HG03439 (cell line): ENCODE results near the gene AQP1.
A peak's percentile ranks its signal among the peaks of the same experiment; 100 is the strongest.

Experiments
- ATAC-seq: cut with Tn5 transposase; IDR thresholded peaks from one replicate; pipeline ENCODE4 v1.9.1; 2021; ENCODE audit warnings: mild to moderate bottlenecking, moderate library complexity; ENCODE audit not compliant: unreplicated experiment

Gene AQP1

DNA sequence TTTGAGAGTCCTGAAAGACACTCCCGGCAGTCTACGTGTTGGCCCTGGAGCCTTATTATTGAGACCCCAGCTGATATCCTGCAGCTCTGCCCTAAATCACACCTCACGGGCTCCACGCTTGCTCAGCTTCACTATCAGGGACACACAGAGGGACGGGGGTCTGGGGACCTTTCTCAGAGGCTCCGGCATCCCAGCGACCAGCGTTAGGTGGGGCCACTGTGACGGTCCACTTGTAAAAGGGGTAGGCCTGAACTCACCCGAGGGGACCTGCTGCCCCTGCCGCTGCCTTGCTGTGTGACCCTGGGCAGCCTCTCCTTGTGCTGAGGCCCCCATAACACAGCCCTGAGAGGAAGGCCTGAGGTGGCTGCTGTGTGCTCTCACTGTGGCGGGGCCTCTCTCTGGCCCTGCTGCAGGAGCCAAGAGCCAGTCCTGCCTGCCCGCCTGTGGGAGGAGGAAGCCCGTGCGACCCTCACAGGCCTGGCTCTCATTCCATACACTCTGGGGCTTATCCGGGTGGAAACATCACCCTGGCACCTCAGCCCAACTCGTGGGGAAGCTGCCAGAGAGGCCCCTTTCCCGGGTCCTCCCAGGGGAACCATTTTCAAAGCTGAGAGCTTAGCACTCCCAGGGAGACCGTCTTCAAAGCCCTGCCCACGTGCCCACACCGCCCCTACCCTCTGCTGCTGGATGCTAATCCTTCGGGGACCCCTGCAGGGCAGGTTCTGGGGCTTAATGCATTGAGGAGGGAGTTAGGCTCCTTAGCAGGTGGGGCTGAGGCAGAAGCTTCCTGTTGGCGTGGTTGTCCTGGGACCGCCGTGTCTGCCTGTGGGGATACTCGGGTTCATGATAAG lies 21.7 kb downstream of the AQP1 start:
- no peak for ATAC-seq

DNA sequence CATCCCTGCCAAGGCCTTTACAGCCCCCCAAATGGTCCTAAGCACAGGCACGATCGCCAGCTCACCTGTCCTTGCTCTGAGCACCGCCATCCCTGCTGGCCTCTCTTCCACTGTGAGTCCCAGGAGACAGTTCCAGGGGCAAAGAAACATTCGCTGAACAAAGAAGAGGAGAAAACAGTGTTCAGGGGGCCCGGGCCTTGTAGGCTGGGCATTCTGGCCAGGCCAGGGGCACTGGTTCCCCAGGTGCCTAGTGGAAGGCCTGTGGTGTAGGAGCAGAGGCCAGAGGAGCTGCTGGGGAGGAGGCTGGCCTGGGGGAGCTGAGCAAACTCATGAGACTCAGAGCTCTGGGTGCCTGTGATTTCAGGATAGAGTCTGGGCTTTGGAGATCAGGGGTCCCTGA lies 22.6 kb downstream of the AQP1 start:
- no peak for ATAC-seq

DNA sequence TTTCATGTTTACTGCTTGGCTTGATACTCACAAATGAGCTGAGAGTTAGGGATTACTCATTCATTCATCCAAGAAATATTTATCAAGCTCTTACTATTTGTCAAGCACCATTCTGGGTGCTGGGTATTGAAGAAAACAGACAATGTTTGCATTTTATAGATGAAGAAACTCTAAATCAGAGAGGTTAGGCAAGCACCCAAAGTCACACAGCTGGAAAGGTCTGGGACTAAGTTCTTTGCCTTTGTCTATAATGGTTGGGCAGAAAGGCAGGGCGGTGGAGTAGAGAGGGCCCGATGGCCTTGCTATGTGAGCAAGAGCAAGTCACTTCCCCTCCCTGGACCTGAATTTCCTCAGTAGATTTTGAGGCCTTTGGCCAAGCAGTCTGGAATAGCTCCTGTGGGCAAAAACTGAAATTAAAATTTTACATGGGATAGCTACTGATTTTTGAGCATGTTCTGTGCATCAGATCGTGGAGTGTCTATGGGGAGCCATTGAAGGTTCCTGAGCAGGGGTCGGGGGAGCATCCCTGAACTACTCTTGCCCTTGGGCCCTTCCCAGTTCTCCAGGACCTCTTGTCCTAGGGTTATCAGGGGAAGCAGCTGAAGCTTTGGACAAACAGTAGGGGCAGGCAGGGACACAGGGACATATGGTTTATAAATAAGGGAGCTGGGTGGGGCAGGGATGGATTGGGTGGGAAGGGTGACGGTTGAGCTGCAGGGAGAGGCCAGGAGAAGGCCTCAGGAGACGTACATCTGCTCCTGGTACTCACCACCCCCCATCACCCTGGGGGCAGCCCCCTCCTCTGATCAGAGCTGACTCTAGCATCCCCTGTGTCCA lies 23.3 kb downstream of the AQP1 start:
- ATAC-seq, result no peak

DNA sequence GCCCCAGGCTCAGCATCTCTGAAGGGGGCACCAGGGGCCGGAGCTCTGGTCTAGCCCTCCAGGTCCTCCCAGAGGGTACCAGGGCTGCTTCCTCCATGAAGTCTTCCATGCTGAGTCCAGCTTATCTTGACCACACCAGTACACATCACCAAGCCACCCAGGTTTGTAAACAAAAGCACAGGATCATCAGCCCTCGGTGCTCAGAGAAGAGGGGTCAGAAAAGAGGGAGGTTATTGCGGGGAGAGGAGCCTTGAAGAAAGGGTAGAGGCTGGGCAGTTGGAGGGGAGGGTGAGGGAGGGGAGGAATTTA lies 23.9 kb downstream of the AQP1 start:
- ATAC-seq, result no peak

DNA sequence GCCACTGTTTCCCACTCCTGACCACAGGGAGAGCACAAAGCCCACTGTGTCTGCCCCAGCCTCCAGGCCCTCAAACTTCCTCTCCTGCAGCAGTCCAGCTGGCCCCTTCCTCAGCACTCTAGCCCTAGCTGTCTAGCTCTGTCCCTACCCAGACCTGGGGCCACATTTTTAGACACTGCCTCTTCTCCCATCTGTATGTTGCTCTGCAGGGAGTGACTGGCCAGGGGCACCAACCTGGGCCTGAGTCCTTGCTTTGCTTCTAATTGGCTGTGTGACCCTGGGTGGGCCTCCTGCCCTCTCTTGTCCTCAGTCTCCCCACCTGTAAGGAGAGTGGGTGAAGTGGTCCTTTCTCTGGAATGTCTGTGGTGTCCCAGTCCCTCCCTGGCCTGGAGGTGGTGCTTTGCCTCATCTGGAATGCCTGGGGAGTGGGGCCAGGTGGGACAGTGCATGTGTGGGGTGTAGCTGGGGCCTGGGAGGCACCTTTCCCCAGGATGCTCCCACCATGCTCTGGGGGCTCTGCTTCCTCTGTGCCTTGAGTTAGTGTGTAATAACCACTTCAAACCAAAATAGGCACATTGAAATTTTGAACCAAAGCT lies 25.1 kb downstream of the AQP1 start:
- no peak for ATAC-seq

DNA sequence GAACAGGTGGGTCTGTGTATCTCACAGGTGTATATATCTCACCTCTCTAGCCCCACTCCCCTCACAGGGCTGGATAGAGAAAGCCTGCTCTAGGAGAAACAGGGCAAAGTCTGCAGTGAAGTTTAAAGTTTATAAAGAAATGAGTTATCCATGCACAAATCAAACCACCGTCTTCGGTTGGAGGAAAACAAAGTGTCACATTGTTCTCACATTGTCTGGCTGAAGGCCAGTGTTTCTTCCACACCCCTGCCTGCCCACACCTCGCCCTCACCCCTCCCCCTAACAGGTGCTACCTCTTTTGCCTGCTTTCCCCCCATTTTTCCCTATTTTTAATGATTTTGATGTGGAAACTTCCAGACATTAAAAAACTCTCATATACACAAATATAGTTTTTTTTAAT lies 25.8 kb downstream of the AQP1 start:
- ATAC-seq, result no peak

DNA sequence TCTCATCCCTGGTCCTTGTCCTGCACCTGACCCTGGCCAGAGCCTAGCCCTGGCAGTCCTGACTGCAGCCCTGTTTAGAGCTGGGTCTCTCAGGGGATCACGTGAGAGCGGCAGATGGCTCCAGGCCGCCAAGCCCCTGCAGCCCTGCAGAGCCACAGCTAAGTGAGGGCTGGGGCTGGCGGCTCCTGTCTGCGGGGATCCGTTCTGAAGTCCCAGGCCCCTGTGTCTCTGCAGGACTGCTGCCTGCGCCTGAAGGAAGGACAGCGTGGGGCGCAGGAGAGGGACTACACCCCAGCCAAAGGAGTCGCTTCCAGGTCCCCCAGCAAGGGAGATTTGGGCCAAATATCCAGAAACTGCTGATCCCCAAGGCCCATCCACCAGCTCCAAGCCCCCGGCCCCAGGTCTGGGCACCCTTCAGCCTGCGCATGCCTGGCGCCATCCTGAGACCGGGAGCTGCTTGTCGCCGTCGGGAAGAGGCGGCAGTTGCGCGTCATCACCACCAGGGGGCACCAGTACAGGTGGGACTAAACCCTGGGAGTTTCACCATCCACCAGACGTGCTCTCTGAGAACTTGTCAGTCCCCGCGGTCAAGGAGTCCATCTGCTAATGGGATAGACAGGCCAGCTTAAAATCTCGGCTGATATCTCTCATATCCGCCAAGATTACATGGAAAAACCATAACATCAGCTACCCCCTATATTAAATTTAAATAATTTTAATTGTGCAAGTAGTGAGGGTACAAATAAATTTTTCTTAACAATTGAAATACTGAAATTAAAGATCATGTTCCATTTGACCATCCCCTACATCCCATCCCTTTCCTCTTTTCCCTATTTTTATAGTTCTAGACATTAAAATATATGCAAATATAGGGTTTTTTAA lies 27.0 kb downstream of the AQP1 start:
- ATAC-seq, result peak; percentile 93

DNA sequence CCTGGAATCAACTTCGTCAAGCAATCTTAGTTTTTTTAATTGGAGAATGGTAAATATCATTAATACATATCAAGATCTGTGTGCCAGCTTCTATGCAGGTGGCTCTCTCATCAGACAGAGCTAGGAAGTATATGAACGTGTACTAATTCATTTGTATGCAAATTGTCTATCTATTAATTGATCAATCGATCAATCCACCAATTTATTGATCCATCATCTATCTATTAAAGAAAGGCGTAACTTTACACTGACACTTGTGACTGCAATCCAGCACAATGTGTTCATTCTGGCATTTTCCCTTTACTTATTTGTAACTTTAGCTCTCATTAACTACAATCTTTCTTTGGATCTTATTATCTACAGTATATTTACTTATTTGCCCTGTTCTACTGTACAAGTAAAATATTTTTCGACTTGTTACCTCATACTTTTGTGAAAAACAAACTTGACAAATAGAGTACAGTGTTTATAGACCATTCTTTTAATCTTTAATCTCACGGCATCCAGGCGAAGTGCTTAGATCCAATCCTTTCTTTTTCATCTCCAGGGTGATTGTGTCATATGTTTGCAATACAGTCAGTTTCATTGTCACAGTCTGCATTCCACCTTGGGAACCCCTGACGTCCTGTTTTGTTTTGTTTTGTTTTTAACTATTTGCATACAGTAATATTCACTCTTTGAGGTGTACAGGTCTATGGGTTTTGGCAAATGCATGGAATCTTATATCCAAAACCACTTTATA lies 30.1 kb downstream of the AQP1 start:
- no peak for ATAC-seq

DNA sequence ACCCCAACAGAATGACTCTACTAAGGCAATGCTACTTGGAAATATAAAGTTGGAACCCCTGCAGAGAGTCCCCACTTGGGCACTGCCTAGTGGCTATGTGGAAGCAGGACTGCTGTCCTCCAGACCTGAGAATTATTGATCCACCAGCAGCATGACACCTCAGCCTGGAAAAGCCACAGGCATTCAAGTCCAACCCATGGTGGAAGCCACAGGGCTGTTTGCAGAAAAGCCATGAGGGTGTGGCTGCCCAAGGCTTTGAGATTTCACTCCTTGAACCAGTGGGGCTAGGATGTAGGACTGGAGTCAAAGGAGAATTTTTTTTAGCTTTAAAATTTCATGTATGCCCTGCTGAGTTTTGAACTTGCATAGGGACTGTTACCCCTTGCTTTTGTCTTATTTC lies 38.5 kb downstream of the AQP1 start:
- ATAC-seq, result no peak

DNA sequence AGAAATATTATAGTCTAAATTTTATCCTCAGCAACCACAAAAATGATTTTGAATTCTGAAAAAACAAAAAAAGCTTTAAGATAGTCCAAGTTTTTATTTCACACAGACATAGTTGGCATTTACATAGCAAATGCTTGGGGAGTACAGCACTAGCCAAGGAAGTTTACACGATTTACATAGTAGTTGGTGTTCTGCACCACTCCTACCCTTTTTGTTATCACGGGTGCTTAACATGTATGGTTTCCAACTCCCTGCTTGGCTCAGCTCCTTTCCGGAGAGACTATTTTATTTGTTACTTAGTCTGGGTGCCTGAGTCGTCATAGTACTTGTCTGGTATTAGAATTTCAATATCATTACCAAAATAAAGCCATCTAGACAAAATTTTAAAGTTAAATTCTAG lies 43.3 kb downstream of the AQP1 start:
- ATAC-seq, result no peak

DNA sequence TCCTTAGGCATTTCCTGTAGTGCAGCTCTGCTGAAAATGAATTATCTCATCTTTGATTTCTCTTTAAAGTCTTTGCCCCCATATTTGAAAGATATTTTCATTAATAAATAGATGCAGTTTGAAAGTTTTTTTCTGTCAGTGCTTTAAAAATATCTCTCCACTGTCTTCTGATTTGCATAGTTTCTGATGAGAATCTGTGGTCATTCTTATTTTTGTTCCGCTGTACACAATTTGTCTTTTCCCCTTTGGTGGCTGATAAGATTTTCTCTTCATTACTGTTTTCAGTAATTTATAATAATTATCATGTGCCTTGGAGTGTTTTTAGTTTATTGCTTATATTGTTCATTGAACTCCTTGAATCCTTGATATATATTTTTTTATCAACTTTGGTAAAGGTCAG lies 45.1 kb downstream of the AQP1 start:
- no peak for ATAC-seq

DNA sequence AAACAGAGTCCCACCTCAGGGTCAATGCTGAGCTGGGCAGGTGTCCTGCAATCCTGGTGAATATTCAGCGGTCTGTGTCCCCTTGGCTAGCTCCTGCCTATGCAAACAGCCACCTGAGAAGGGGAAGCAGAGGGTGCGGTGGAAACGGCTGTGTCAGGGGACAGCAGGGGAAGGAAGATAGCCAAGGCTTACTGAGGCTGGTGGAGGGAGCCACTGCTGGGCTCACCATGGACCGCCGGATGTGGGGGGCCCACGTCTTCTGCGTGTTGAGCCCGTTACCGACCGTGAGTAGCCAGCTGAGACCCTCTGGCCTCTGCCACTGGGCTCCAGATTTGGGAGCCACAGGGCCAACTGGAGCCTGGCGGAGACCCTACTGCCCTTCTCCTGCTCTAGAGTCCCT lies 52.2 kb downstream of the AQP1 start, which contains the start of gene GHRHR:
GHRHR (plus strand) TSS at position 112 of the 400 bp plus-strand sequence; CDS start at position 228, 116 bp downstream.
- ATAC-seq, result no peak

DNA sequence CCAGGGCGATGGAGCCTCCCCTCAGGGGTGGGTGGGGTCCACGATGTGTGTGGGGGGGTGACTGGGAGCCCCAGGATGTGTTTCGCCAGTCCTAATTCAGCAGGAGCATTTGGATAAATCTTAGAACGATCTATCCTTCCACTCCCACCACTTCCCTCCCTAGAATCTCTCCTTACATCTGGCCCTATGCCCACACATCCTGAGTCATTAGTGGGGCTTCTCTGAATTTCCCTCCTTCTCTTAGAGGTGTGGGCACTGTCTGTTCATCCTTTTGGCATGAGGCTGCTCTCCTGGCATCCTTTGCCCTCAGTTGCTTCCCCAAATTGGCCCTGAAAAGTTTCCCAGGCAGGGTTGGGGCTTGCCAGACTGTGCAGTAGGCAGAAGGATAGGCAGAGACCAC lies 53.7 kb downstream of the AQP1 start:
- no peak for ATAC-seq

DNA sequence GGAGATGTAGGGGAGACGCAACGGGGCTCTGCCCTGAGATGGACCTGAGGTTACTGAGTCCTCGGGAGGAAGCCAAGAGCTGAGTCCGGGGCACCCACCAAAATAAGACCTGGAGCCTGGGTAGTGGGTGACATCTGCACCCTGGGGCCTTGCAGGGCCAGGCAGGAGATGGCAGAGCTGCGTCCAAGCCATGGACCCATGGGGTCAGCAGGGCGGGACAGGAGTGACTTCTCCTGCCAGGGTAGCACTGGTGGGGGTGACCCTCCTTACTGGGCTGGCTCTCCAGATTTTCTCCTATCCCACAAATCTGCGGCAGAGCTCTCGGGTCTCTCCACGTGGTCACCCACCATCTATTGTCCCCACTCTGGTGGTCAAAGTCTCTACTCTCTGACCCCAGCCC lies 54.2 kb downstream of the AQP1 start:
- ATAC-seq, result no peak

DNA sequence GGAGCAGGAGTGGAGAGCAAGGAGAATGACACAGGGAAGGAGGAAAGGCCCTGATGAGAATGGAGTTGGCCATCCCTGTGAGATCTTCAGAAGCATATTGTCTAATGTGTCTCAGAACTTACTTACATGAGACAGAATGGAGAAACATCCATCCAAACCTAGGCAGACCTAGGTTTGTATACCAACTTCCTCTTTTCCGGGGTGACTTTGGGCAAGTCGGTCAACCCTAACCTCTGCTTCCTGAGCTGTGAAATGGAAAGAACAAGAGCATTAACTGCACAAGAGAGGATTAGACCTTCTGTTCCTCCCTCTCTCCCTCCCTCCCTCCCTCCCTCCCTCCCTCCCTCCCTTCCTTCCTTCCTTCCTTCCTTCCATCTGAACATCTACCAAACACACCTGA lies 56.6 kb downstream of the AQP1 start:
- ATAC-seq, result no peak

DNA sequence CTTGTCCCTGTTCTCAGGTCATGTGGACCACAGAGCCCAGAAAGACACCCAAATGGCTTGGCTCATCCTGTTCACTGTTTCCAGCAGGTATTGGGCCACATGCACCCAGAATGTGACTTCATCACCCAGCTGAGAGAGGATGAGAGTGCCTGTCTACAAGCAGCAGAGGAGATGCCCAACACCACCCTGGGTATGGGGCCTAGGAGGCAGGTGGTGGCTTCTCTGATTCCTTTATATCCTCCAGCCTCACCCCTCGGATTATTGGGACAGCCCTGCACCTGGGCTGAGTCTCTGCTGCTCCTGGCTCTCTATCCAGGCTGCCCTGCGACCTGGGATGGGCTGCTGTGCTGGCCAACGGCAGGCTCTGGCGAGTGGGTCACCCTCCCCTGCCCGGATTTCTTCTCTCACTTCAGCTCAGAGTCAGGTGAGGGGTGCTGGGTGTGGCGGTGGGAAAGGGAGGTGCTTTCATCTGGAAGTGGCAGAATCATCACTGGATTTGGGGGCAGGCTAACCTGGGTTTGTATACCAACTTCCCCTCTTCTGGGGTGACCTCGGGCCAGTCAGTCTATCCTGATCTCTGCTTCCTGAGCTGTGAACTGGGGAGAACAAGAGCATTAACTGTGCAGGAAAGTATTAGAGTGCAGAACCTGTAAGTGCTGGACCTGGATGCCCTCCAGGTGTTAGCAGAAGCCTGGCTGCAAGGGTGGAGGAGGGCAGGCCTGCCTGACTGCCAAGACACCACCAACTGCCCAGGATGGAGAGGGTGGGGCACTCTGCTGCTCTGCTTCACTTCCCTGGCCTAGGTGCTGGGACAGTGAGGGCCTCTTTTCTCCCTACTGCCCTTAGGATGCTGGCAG lies 57.3 kb downstream of the AQP1 start:
- no peak for ATAC-seq

DNA sequence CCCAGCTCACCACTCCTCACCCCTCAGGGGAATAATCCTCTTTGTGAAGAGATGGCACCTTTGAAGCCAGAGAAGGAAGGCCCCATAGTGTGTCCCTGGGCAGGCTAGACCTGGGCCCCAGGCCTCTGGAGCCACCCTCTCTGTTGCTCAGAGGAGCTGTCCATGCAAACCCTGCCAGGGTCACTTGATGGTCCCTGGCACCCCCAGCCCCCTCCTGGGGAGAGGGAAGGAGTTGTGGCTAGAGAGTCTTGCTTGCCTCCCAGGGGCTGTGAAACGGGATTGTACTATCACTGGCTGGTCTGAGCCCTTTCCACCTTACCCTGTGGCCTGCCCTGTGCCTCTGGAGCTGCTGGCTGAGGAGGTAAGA lies 57.9 kb downstream of the AQP1 start:
- no peak for ATAC-seq

DNA sequence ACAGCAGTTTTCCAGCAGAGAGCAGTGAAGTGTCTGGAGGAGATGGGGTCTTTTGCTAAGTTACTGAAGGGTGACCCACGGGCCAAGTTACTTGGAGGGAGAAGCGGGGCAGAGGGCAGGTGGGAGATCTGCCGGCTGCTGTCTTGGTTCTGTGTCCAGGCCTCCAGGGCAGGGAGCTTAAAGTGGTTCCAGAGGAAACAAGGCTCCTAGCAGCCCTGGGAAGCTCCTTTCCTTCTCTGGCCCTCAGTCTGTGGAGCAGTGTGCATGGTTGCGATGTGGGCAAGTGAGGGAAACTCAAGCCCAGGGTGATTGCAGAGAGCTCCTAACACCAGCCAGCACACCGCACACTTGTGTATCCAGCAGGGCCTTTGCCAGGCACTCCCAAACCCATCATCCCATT lies 58.4 kb downstream of the AQP1 start:
- ATAC-seq, result no peak

DNA sequence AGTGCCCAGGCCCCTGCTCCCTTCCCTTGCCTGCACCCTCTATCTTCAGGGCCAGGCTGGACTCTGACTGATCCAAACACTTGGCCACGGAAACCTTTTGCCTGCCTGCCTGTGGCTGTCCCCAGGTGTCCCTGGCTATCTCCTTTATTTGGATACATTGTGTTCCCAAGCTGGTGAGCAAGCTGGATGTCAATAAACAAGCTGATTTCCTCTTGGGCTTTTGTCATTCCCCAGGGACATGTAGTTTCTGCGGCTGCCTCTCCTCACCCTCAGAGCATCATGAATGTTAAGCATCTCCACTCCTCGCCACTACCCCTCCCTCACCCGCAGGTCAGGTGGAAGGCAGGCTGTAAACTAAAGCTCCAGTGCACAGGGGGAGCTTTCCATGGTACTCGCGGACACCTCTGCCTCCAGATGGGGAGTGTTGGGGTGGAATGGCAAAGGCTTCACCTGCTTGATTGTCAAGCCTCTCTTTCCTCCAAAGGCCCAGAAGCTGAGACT lies 59.0 kb downstream of the AQP1 start:
- ATAC-seq, result no peak
